Measurements from ENCODE around the gene PHPT1.

- TF ChIP-seq CTCF (IDR thresholded peaks at IDR 0.05) (no peak), POLR2A (IDR thresholded peaks at IDR 0.05) (no peak), POLR2AphosphoS5 (IDR thresholded peaks at IDR 0.05) (no peak)
Measured at GRCh38 chr9:136808075-136808805, 41.0 kb upstream of the PHPT1 start.

Data from stomach (tissue), 4 donors.